HG02571 (cell line): ENCODE data around the gene RARB.

Source experiments
- ATAC-seq: cut with Tn5 transposase; IDR thresholded peaks from one replicate; pipeline ENCODE4 v1.9.1; 2021; ENCODE audit warnings: mild to moderate bottlenecking, moderate library complexity; ENCODE audit not compliant: unreplicated experiment

RARB gene

DNA sequence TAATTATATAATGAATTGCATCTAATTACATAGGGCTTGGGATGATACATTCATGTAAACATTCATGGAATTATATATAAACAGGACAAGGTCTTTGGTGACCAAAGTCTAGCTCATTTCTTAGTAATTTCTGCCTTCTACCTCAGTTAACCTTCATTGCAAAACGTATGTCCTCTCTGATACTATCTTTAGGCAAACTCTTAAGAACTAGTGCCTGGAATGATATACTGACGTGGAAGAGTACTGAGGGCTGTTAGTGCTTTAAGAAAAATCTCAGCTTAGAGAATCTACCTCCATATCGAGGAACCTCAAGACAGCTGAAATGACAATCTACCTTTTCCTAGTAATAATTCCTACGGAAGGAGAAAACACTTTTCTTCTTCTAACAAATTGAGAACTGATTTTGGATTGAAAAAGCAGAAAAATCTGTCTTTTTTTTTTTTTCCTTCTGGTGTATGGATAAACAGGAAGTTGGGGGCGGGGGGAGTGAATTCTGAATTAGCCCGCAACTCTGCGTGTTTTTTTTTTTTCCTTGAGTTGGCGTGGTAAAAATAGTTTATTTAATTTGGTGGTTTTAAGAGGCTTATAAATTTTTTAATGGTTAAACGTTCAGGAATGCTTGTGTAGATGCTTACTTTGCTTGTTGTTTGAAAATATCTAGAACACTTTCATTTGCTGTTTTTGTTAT, 43.2 kb downstream of the RARB start:
- no peak for ATAC-seq

DNA sequence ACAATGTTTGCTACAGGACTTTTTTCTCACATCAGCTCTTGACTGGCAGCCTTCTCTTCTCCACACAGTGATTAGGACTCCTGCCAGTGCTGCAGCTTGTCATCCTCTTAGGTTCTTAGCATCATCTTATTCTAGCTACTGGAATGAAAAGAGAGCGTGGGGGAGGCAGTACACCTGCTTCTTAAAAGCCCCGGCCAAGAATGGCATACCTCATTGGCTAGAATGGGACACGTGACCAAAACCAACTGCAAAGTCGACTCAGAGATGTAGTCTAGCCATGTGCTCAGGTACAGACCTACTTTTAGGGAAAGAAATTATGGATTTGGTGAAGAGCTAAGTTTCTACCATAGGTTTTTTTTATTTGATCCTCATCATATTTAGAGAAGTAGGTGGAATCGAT, 44.1 kb downstream of the RARB start:
- ATAC-seq: no peak

DNA sequence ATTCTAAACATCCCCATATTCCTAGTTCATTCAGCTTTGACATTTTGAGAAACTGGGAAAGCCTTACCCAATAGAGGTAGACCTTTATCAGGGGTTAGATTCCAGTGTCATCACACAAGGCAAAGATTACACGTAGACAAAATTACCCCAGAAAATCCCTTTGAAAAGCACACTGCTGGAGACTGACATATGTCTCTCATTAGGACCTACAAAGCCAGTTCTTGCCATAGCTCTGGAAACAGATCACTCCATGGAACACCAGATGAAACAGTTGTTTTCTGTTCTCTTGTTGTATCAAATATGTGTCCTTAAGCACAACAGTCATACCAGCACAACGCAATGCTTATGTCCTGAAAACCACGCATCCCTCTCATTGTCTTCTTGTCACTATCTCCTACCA, 44.7 kb downstream of the RARB start:
- no peak for ATAC-seq

DNA sequence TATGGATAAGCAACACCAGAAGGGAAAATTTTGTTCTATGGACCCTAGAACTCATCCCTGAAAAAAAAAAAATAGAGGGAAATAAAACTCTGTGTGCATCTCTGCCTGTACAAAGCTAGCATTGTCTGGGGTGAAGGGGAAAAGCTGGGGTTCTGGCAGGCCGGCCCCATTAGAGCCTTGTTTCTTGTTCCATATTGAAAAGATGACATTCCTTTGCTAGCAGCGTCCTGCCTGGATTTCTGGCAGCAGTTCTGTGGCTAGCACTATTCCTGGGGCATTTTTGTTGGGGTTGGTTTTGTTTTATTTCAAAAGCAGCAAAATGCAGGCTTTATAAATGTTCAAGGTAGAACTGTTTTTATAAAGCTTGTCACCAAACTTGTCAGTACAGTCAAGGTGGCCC, 45.2 kb downstream of the RARB start:
- ATAC-seq: no peak

DNA sequence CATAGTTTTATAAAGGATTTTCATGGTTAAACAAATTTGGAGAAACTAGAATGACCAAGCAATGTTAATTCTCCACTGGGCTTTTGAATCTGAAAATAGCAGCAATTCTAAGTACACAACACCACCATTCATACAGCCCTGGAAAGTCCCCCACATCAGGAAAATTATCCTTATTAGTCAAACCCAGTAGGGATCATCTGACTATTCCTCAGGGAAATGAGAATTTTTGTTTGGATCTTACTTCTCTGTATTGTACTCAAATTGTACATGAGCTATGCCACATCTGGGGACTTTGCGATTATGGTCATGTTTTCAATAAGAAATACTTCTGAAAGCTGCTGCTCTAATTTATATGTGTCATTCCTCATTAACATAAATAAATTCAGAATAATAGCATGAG, 46.0 kb downstream of the RARB start:
- ATAC-seq: no peak

DNA sequence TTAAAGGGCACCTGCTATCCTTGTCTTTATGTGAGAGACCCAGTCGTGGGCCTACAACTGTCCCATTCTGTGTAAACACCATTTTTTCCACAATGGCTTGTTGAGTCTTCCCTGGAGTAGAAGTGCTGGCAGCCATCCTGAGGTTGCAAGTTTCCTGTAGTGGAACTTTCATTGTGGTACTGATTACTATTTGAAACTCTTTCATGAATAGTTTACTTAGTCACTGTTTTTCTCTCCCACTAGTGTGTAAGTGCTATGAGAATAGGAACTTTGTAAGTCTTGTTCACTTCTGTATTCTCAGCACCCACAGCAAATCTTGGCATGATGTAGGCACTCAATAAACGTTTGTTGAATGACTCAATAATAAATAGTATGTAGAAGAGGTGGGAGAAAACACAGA, 48.6 kb downstream of the RARB start:
- ATAC-seq: no peak

DNA sequence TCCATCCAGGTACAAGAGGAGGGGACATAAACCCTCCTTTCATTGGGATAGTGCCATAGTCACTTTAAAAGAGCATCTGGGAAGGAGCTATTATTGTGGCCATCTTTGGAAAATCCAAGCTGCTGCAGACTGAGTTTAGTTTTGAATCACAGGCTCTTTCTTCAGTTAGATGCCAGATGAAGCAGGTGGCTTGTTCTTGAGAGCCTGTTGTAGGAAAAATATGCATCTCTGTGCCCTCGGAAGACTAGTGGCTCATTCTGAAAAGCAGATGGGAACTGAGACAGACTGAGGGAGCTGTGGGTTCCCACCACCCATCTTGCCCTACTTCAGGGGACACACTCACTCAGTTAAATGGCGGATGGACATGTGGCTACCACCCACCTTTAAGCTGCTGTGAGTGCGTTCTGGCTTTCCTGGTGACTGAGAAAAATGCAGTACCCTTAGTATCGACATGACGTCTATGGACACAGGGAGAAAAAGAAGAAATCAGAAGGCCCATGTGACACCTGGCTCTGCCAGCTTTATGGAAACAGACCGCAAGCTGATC, 50.2 kb downstream of the RARB start:
- ATAC-seq: no peak

DNA sequence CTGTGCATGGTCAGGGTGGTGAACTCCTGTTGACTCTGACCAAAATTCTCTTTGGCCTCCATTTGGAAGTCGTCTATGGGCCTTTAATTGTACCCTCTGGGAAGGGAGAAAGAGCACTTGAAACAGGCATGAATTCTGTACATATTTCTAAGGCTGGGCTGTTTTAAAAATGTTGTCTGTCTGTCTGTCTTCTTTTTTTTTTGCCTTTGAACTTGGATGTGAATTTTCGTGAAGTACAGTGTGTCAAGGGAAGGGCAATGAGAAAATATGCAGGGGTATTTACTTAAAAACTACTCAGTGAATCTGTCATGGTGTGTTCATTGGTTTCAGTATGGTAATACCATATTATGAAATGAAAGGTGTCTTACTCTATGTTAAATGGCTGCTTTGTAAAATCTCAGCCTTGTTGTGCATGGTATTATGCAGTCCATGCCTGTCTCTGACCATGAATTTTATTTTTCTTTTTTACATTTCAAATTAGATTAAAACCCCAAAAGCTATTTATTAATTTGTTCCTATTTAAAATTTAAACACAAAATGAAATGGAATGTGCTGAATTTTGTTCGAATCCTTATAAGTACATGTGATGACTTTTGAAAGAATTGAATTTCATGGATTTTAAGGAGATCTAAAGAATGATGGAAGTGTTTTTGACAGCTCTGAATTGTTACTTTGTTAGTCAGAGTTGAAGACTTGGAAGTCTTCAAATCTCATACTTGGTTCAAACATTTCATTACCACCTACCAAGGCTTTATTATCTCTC, 51.1 kb downstream of the RARB start:
- ATAC-seq: no peak

DNA sequence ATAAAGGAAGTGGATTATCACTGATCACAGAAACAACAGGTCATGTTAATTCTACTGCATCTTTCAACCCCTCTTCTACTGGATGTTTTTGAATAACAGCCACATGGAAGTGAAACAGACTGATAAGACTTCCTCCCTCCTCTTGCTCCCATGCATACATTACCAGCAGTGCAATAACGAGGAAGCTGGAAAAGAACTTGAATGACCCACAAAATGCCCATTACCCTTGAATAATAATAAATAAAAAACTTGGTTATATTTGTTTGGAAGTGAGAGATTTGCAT, 51.6 kb downstream of the RARB start:
- no peak for ATAC-seq

DNA sequence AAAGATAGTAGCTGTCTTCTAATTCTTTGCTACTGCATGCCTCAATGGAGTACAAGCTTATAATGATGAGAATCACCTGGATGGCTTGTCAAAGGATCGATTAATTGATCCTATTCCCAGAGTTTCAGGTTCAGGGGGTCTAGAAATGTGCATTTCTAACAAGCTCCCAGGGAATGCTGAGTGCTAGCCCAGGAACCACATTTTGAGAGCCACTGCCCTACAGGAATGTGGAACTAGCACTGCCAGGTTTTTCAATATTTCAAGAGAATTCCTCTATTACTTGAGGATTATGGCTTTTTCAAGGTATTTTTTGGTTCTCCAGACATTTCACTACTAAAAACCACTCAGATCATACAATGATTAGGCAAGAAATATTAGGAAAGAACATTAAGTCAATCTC, 52.7 kb downstream of the RARB start:
- no peak for ATAC-seq

DNA sequence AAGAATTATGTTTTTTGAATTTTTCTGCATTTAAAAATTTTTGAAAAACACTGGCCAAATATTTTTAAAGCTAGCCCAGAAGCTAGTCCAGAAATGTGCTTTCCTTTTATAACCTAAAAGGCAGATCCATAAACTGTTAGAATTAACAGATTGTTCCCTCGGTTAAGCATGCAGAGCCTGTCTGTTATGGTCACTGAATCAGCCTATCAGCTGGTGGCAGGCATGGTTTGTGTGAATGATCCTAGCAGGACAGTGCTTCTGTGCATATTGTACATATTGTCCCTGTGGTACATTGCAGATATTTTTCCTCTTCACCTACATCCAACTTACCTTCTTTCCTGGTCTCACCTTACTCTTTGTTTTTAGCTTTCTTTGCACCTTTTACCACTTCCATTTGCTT, 53.3 kb downstream of the RARB start:
- ATAC-seq: no peak

DNA sequence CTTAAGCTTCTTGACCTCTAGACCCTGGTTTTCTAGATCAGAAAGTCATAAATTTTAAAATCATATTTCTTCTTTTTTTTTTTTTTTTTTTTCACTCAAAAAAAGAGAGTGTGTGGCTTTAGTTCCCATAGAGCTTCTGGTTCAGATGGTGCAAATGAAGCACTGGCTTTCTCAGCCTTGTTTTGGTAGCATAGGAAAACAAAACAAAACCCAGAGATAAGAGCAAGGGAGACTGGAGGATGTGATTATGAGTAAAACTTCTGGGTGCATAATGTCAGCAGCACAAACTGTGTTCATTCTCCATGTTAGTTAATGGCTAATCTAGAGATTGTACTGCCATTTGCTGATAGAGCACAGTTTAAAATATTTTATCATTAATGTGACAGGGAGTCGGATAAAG, 55.4 kb downstream of the RARB start:
- no peak for ATAC-seq

DNA sequence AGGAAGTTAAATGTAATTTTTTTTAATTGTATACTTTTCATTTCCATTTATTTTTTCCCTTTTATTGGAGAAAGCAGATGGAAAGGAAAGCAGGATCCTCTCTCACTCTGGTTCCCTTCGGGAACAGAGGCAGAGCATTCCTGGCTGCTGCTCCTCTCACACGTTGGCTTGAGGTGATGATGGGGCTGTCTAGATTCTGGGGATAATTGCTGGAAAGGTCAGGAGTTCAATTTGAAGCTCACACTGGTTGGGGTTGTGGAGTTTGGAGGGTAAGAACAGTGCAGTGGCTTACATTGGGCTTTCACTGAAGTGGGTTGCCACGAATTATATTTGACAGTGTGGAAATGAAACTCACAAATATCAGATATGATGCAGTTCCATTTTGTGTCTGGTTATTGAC, 57.6 kb downstream of the RARB start:
- no peak for ATAC-seq

DNA sequence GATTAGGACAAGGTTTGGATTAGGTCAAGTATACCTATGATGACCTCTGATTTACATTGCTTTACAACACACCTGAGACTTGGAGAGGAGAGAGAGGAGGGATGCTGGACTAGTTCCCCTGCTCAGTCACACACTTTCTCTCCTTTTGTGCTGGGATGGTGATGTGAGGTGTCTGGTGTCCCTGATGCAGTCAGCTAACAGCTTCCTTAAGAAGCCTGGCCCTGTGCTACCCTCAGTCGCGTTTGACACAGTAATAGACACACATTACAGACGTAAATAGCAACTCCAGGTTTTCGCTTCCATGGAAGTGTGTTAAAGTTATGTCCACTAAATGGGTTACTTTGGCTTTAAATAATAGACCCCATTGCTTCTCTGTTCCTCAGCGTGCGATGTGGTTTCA, 58.9 kb downstream of the RARB start:
- ATAC-seq: no peak

DNA sequence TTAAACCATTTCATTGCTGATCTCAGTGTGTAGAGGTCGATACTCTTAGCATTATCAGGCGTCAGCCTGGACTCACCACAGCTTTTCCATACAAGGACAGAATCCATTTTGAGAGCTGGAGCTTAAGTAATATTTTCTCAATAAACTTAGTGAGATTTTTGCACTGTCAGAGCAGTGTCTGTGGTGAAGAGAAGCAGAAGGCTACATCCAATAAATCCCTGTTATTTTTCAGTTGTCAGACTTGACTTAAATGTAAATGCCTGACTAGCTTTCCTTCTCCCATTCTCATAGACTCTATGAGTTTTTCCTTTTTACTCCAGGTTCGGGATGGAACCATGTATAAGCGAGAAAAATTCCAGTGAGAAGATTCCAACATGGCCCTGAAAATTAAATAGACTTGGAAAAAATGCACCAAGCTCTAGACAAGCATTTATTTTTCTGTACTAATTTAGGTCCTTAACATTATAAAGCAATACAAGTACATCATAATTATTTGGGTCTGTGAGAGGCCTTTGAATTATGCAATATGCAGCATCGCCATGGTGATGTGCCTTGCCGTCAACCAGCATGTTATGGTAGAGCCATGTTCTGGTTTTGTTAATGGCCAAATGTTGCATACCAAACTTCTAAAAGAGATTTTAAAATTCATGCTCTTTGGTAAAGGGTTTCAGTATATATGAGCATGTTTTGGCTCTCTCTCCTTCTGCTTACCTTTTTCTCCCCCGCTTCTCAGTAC, 62.0 kb downstream of the RARB start:
- ATAC-seq: no peak

DNA sequence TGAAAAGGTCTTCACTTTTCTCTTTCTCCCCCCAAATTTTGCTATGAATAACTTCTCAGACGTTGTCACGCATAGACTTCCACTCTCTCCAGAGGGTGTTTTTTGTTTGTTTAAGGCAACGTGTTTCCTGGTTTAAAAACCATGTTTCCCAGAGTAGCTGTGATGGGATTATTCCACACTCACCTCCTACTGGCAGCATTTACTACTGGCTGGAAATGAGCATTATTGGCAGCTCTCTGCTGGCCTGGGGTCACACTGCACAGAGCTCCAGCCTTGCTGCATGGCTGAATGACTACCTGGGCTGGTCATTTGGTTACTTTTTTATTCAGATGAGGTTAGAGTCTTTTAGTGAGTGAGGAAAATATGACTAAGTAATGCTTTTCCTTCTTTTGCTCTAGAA, 65.2 kb downstream of the RARB start:
- ATAC-seq: no peak

DNA sequence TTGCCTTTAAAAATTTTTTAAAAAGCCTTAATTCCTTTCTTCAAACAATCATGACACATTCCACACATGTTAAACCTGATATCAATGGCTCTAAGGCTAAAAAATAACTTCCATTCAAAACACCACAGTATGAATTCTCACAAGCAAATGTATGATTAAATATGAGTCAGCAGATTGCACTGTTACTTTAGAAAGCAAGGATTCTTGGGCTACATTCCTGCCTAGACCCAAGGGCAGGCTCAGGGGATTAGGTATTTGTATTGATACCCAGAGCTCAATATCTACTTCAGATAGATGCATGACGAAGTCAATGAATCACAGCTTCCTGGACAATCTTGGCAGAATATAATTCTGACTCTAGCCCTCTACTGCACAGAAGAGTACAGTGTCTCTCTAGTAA, 65.7 kb downstream of the RARB start:
- ATAC-seq: no peak

DNA sequence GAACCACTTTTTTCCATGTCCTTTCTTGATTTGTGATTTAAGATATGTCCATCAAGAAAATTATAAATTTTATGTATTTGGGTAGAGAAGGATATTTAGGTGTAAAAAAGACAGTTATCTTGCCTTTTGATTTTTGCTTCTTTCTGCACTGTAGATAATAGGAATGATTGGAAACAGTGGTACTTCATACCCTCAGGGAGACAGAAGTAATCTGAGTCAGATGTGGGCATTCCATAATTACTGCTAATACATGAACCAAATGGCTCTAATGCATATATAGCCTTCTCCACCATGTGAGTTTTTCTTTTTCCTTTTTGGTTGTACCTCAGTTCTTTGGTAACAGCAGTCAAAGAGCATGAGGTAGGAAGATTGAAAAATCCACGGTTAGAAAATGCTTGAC, 67.2 kb downstream of the RARB start:
- no peak for ATAC-seq

DNA sequence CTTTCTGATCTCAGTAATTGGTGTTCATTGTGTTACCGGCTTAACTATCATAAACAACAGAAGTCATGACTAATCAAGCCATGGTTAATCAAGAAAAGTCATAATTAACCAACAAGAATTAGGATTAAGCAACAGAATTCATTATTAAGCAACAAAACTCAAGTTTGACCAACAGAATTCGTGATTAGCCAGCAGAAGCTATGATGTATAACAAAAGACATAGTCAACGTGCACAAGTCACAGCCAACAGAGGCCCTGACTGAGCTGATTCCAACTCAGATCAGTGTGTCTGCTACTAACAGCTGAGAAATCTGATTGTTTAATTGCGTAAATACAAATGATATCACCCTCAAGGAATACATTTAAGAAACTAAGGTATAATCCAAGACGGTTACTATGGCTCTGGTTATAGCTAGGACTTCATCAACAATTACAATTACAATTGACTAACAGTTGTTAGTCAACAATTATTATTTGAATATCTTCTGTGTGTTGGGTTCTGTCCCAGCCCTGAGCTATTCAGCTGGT, 67.7 kb downstream of the RARB start:
- no peak for ATAC-seq

DNA sequence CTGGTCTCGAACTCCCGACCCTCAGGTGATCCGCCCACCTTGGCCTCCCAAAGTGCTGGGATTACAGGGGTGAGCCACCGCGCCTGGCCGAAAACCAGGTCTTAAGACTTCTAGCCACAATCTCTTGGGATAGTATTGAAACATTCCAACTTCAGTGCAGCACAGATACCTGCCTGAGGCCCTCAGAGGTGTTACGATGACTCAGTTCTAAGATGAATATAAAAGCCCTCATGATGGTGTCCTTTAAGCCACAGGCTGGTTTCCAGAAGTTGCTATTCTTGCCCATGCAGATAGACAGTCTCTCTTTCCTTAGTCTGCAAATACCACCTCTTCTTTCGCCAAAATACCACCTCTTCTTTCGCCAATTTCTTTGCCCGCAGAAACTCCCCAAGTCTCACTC, 69.0 kb downstream of the RARB start:
- no peak for ATAC-seq

DNA sequence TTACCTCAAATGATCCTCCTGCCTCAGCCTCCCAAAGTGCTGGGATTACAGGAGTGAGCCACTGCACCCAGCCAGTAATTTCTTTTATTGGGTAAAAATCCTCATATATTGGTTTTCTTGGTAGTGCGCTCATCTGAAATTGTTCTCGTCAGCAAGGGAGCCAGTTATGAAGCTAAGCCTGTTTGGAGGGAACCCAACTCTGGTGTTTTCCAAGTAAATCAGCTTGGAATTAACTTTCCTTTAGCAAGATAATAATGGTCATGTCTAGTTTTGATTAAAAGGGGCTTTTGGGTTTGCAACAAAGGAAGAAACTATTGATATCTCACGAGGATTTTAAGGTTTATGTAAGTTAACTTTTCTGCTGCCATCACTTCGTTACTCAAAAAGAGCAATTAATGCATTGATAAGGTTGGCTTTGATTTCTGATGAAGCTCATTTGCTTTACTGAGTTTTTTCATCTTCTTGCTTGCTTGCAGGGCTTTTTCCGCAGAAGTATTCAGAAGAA, 72.7 kb downstream of the RARB start:
- ATAC-seq: no peak

DNA sequence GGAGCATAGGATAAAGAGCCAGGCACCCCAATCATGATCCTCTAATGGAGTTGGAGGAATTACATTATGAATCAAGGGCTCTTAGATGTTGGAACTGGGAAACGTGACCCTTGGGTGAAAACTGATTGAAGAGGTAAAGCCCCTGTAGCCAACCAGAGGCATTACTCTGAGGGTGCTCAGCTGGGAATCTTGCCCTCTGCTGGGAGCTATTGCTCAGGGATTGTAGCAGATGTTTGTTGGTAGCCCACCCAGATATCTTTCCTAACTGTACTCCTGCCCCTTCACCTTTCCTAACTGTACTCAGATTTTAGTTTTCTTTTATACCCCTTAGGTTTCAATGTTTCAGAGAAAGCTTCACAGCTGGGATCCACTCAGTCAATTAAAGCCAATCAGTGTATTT, 74.2 kb downstream of the RARB start:
- ATAC-seq: no peak
